Calu3 (cell line): Measurements from ENCODE around the gene CENPN. TPM values are rescaled to one million over a fixed set of nuclear protein-coding genes. Genes with fewer than 3 reads are reported as not detected.

Source experiments
- BruUV-seq: library from RNA; stranded (reverse); fragments of 400-500 nt; replicated peaks from 2 replicates; lab custom pipeline; 2021; lab: Mats Ljungman, UMichigan
- CTCF ChIA-PET: fragments of 300-600 bp; sonication (Branson Sonifier 250); formaldehyde crosslinking; loops from one replicate; lab custom pipeline; 2022; ENCODE audit warnings: antibody characterized with exemption; lab: Charles Lee
- DNase-seq: peaks from one replicate; pipeline ENCODE4 v3.0.0; 2022
- H3K27ac Mint-ChIP-seq: one replicate; pipeline ENCODE4 v1.8.0; 2022; ENCODE audit warnings: mixed read lengths; ENCODE audit not compliant: unreplicated experiment
- H3K27me3 Mint-ChIP-seq: one replicate; pipeline ENCODE4 v1.8.0; 2022; ENCODE audit warnings: mixed read lengths; ENCODE audit not compliant: unreplicated experiment
- H3K36me3 Mint-ChIP-seq: one replicate; pipeline ENCODE4 v1.8.0; 2022; ENCODE audit warnings: mild to moderate bottlenecking, moderate library complexity, mixed read lengths; ENCODE audit not compliant: insufficient read depth, unreplicated experiment
- H3K4me1 Mint-ChIP-seq: one replicate; pipeline ENCODE4 v1.8.0; 2022; ENCODE audit warnings: mild to moderate bottlenecking, low read depth, mixed read lengths; ENCODE audit not compliant: unreplicated experiment
- H3K4me3 Mint-ChIP-seq: one replicate; pipeline ENCODE4 v1.8.0; 2022; ENCODE audit warnings: mild to moderate bottlenecking, low read depth, moderate library complexity, mixed read lengths; ENCODE audit not compliant: unreplicated experiment
- H3K9me3 Mint-ChIP-seq: one replicate; pipeline ENCODE4 v1.8.0; 2022; ENCODE audit warnings: low read depth, mixed read lengths; ENCODE audit not compliant: unreplicated experiment
- intact Hi-C: fragments of 100-400 bp; cut with micrococcal nuclease; formaldehyde crosslinking; loops from one replicate; pipeline ENCODE4 v1.10.0; 2022; ENCODE audit not compliant: unreplicated experiment
- total RNA-seq: library from RNA; stranded (reverse); gene quantifications from 2 replicates; pipeline ENCODE4 v1.2.3, GENCODE V29; 2022
- TF ChIP-seq, protein P1 (sequence below): fragments of 200-600 bp; IDR thresholded peaks from one replicate; pipeline ENCODE4 v1.8.0; 2022; ENCODE audit warnings: antibody characterized with exemption; ENCODE audit not compliant: unreplicated experiment

The CENPN gene
- total RNA-seq, 1 experiment from 2014 or later: 81.5 TPM

DNA sequence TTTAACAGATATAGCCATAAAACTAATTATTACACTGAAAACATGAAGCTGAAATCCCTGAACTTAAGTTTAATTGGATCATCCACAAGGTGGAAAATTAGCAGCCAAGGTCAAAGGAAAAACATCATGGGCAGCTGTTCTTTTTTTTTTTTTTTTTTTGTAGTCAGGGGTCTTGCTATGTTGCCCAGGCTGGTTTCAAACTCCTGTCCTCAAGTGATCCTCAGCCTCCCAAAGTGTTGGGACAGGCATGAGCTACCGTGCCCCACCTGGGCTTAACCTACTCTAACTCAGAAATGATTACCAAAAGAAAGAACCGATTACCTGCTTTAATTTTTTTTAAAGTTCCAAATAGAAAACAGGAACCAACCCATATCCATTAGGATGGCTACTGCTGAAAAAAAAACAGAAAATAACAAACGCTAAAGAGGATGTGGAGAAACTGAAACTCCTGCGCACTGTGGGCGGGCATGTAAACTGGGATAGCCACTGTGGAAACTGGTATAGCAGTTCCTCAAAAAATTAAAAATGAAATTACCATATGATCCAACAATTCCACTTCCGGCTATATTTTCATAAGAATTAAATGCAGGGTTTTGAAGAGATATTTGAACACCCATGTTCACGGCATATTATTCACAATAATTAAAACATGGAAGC, 8.9 kb upstream of the CENPN start:
- DNase-seq: no peak
- Mint-ChIP-seq H3K36me3 (peaks cover 19% of the 10 kb centered on the region), H3K4me1 (peaks cover 72% of the 10 kb centered on the region), H3K27ac (peak overlapping the region; percentile 21), H3K27me3 (no peaks in the 10 kb centered on the region), H3K4me3 (peak overlapping the region; percentile 27), H3K9me3 (no peaks in the 10 kb centered on the region)
- CTCF ChIA-PET: interaction anchor here (0.6 to 1.8 kb wide), 3 partner anchors 23 to 152 kb away, joined by 4 read pairs; no protein-coding TSS in a partner anchor
- intact Hi-C loops: no loop called here
- TF ChIP-seq, protein P1, sequence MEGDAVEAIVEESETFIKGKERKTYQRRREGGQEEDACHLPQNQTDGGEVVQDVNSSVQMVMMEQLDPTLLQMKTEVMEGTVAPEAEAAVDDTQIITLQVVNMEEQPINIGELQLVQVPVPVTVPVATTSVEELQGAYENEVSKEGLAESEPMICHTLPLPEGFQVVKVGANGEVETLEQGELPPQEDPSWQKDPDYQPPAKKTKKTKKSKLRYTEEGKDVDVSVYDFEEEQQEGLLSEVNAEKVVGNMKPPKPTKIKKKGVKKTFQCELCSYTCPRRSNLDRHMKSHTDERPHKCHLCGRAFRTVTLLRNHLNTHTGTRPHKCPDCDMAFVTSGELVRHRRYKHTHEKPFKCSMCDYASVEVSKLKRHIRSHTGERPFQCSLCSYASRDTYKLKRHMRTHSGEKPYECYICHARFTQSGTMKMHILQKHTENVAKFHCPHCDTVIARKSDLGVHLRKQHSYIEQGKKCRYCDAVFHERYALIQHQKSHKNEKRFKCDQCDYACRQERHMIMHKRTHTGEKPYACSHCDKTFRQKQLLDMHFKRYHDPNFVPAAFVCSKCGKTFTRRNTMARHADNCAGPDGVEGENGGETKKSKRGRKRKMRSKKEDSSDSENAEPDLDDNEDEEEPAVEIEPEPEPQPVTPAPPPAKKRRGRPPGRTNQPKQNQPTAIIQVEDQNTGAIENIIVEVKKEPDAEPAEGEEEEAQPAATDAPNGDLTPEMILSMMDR: no peak
- BruUV-seq: no TSS peak

- H3K9me3 Mint-ChIP-seq: no peaks in the 10 kb centered on the region
- H3K27ac Mint-ChIP-seq: no peak overlapping the region
- DNase-seq: no peak
- no peak overlapping the region for H3K4me3 Mint-ChIP-seq
- intact Hi-C loops: loop anchor here (10.0 kb wide), 1 partner anchor 724 kb away; no protein-coding TSS in a partner anchor
- no TSS peak for BruUV-seq
- H3K27me3 Mint-ChIP-seq: no peaks in the 10 kb centered on the region
- H3K4me1 Mint-ChIP-seq: peaks cover 70% of the 10 kb centered on the region
- H3K36me3 Mint-ChIP-seq: peaks cover 40% of the 10 kb centered on the region
- CTCF ChIA-PET: no interaction called here
- TF ChIP-seq, protein P1: no peak
Measured at GRCh38 chr16:81000873-81001272, 6.1 kb upstream of the CENPN start.

DNA sequence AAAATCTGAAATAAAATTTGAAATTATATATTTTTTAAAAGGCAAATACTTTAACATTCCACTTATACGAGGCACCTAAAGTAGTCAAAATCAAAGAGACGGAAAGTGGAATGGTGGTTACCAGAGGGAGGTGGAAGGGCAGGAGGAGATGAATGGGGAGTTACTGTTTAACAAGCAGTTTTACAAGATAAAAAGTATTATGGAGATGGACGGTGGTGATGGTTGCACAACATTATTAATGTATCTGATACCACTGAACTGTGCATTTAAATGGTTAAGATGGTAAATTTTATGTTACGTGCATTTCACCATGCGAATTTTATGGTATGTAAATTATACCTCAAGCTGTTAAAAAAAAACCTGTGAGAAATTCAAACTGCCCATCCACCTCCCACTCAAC, 5.7 kb upstream of the CENPN start:
- Mint-ChIP-seq H3K9me3 (no peaks in the 10 kb centered on the region), H3K36me3 (peaks cover 44% of the 10 kb centered on the region), H3K27ac (no peak overlapping the region), H3K27me3 (no peaks in the 10 kb centered on the region), H3K4me1 (peaks cover 71% of the 10 kb centered on the region), H3K4me3 (no peak overlapping the region)
- TF ChIP-seq, protein P1: no peak
- no peak for DNase-seq
- intact Hi-C loops: loop anchor here (10.0 kb wide), 1 partner anchor 723 kb away; no protein-coding TSS in a partner anchor
- BruUV-seq: no TSS peak
- CTCF ChIA-PET: interaction anchor here (0.7 kb wide), 1 partner anchor 290 kb away, joined by 3 read pairs; no protein-coding TSS in a partner anchor

DNA sequence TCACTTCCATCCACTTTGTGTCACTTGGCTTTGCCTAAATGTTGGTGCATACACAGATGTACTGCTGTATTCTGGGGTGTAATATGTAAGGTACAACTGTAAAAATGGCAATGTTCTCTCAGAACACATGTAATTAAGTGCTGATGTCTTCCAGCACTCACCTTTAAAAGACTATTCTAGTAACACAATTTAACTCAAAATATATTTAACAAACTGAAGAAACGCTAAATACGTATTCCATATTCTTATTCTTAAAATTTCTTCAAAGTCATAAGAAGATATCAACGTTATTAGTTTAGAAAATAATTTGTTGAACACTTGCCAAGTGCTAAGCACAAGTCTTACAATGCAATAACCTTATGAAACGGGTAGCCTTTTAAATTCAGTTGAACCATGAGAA, 4.0 kb upstream of the CENPN start:
- Mint-ChIP-seq H3K27ac (no peak overlapping the region), H3K4me1 (peaks cover 56% of the 10 kb centered on the region), H3K36me3 (peaks cover 61% of the 10 kb centered on the region), H3K27me3 (no peaks in the 10 kb centered on the region), H3K4me3 (no peak overlapping the region), H3K9me3 (no peaks in the 10 kb centered on the region)
- intact Hi-C loops: loop anchor here (10.0 kb wide), 1 partner anchor 722 kb away; no protein-coding TSS in a partner anchor
- DNase-seq: no peak
- CTCF ChIA-PET: interaction anchor here (0.6 to 1.5 kb wide), 3 partner anchors 14 to 157 kb away, joined by 3 to 4 read pairs (median 3); no protein-coding TSS in a partner anchor
- BruUV-seq: no TSS peak
- TF ChIP-seq, protein P1: no peak
